ENCODE results near the gene CHMP4B.

The CHMP4B gene

DNA sequence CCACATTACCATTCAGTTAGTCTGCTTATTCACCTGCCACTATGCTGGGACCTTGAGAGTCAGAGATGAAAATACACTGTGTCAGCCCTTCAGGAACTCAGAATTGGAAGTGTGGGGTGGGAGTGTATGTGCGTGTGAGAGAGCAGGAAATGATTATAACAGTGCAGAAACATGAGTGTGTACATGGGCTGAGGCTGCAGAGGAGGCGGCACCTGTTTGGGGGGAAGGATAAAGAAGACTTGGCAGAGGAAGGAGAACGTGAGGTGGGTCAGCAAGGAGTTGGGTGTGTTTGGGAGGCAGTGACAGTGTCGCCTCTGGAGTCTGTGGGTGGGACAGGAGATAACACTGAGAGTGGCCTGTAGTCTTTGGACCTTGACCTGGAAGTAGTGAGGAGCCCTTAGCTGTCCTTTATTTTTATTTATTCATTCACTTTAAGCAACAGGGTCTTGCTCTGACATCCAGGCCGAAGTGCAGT, 3.1 kb downstream of the CHMP4B start:
- H3K27me3 Mint-ChIP-seq (ENCODE audit: low read depth) = no peaks in the 10 kb centered on the region
- H3K36me3 Mint-ChIP-seq (ENCODE audit: low read depth) = peaks cover 8% of the 10 kb centered on the region
- no peaks in the 10 kb centered on the region for H3K9me3 Mint-ChIP-seq
- H3K4me3 Mint-ChIP-seq = peak overlapping the region; percentile 9 to 99 (median 94)
- TF ChIP-seq, protein P1, sequence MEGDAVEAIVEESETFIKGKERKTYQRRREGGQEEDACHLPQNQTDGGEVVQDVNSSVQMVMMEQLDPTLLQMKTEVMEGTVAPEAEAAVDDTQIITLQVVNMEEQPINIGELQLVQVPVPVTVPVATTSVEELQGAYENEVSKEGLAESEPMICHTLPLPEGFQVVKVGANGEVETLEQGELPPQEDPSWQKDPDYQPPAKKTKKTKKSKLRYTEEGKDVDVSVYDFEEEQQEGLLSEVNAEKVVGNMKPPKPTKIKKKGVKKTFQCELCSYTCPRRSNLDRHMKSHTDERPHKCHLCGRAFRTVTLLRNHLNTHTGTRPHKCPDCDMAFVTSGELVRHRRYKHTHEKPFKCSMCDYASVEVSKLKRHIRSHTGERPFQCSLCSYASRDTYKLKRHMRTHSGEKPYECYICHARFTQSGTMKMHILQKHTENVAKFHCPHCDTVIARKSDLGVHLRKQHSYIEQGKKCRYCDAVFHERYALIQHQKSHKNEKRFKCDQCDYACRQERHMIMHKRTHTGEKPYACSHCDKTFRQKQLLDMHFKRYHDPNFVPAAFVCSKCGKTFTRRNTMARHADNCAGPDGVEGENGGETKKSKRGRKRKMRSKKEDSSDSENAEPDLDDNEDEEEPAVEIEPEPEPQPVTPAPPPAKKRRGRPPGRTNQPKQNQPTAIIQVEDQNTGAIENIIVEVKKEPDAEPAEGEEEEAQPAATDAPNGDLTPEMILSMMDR (IDR thresholded peaks at IDR 0.05; ENCODE audit: unreplicated experiment in 3 of 3) = no peak
- peak overlapping the region in 2 of 3 experiments; percentile 37 to 58 for H3K27ac Mint-ChIP-seq
- peaks cover 40% of the 10 kb centered on the region for H3K4me1 Mint-ChIP-seq

DNA sequence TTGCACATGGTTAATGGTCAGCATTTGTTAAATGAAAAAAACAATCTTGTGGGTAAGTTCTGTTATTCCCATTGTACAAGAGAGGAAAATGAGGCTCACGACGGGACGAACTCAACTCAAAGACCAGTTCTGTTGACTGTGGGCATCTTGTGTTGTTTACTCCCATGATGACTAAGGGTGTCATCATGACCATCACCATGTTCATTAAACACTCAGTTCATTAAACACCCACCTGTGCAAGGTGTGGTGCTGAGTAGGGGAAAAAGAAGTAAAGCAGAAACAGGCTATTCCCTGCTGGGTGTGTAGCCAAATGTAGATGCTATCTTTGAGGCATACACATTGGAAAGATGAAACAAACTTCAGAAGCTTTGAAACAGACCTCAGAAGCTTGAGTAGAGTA, 4.5 kb downstream of the CHMP4B start:
- peaks cover 49% of the 10 kb centered on the region for H3K4me1 Mint-ChIP-seq
- H3K36me3 Mint-ChIP-seq (ENCODE audit: low read depth) = peaks cover 8% of the 10 kb centered on the region
- no peak overlapping the region for H3K4me3 Mint-ChIP-seq
- no peaks in the 10 kb centered on the region for H3K27me3 Mint-ChIP-seq (ENCODE audit: low read depth)
- H3K27ac Mint-ChIP-seq = no peak overlapping the region
- H3K9me3 Mint-ChIP-seq = no peaks in the 10 kb centered on the region
- TF ChIP-seq, protein P1 (IDR thresholded peaks at IDR 0.05; ENCODE audit: unreplicated experiment in 3 of 3) = no peak

DNA sequence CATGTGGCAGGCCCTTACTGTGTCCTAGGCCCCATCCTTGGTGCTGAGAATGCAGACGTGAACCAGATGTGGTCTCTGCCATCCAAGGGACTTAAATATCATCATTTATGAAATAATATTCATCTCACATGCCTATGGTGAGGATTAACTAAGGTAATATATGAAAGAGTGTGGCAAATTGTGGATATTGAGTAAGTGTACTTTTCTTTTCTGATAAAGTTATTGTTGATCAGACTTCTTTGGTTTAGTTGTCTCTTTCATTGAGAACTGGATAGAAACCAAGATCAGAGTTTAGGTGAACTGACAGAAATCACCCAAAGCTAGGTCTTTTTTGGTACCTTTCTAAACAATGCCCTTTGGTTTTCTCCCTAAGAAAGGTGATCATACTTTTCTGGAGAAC, 5.0 kb downstream of the CHMP4B start:
- Mint-ChIP-seq H3K36me3 (ENCODE audit: low read depth) (peaks cover 8% of the 10 kb centered on the region), H3K4me3 (no peak overlapping the region), H3K4me1 (peaks cover 49% of the 10 kb centered on the region), H3K27ac (no peak overlapping the region), H3K9me3 (no peaks in the 10 kb centered on the region), H3K27me3 (ENCODE audit: low read depth) (no peaks in the 10 kb centered on the region)
- TF ChIP-seq, protein P1 (IDR thresholded peaks at IDR 0.05; ENCODE audit: unreplicated experiment in 3 of 3) = no peak

DNA sequence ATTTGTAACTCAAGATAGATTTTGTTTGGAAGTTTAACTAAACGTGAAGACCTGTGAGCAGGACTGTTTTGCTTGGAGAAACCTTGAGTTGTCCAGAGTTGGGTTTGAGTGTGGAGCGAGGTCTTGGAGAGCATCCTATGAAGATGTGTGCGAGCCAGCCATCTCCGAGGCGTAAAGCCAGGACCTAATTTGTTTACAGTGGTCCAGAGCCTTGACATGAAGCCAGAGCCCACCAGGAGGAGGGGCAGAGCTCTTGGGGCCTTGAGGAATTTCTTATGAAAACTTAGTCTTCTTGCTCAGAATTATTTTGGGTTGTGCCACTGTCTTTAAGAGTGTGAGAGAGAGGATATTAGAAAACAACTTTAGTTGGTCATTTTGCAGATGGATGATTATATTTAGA, 6.3 kb downstream of the CHMP4B start:
- Mint-ChIP-seq H3K4me3 (no peak overlapping the region), H3K36me3 (ENCODE audit: low read depth) (peaks cover 8% of the 10 kb centered on the region), H3K4me1 (peaks cover 45% of the 10 kb centered on the region), H3K27ac (peak overlapping the region in 2 of 3 experiments; percentile 5 to 6), H3K27me3 (ENCODE audit: low read depth) (no peaks in the 10 kb centered on the region), H3K9me3 (no peaks in the 10 kb centered on the region)
- TF ChIP-seq, protein P1 (IDR thresholded peaks at IDR 0.05; ENCODE audit: unreplicated experiment in 3 of 3) = no peak

DNA sequence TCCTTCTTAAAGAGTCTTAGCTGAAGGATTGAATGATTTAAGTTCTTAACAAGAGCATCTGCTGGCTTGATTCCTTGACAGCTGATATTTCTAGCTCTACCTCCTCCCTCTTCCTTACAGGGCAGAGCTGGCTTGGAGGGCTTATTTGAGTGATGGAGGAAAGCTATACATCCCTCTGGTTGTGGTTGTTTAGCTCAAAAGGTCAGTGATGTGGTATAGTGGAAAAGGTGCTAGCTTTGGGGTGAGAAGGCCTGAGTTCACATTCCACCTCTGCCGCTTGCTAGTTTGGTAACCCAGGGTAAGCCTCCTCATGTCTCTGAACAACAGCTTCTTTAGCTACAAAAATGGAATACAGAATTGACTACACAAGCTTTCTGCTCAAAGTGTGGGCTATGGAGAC, 8.3 kb downstream of the CHMP4B start:
- no peak overlapping the region for H3K4me3 Mint-ChIP-seq
- no peaks in the 10 kb centered on the region for H3K27me3 Mint-ChIP-seq (ENCODE audit: low read depth)
- peak overlapping the region in 1 of 3 experiments; percentile 15 for H3K27ac Mint-ChIP-seq
- no peaks in the 10 kb centered on the region for H3K9me3 Mint-ChIP-seq
- TF ChIP-seq, protein P1 (IDR thresholded peaks at IDR 0.05; ENCODE audit: unreplicated experiment in 3 of 3) = no peak
- H3K4me1 Mint-ChIP-seq = peaks cover 27% of the 10 kb centered on the region
- peaks cover 5% of the 10 kb centered on the region for H3K36me3 Mint-ChIP-seq (ENCODE audit: low read depth)

DNA sequence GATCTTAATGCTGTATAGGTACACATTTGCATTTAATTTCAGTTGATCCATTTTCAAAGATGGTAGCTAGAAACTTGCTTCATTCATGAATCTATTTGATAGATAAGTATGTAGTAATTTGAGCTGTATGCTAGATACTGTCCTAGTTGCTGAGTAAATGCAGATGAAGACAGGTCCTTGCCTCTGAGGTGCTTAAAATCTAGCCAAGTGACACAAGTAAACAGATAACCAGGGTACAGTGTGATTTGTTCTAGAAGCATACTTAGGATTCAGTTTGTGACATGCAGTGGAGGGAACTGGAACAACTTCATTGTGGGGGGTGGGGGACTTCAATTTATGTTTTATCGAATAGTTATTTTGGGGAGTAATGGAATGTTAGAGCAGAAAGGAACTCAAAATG, 9.2 kb downstream of the CHMP4B start:
- H3K36me3 Mint-ChIP-seq (ENCODE audit: low read depth) = peaks cover under 1% of the 10 kb centered on the region
- TF ChIP-seq, protein P1 (IDR thresholded peaks at IDR 0.05; ENCODE audit: unreplicated experiment in 3 of 3) = no peak
- no peaks in the 10 kb centered on the region for H3K27me3 Mint-ChIP-seq (ENCODE audit: low read depth)
- H3K9me3 Mint-ChIP-seq = no peaks in the 10 kb centered on the region
- H3K4me3 Mint-ChIP-seq = no peak overlapping the region
- peaks cover 29% of the 10 kb centered on the region for H3K4me1 Mint-ChIP-seq
- H3K27ac Mint-ChIP-seq = peak overlapping the region in 1 of 3 experiments; percentile 14

All from nephron (organoid).